ENCODE data around the gene SCGB3A2. TPM values are rescaled to one million over a fixed set of nuclear protein-coding genes. Genes with fewer than 3 reads are reported as not detected.
A peak's percentile ranks its signal among the peaks of the same experiment; 100 is the strongest.

The SCGB3A2 gene
- total RNA-seq, 1 experiment from 2014 or later, result not detected

GRCh38 chr5:147901599-147902039 lies 23.1 kb downstream of the SCGB3A2 start:
- no peak for DNase-seq (ENCODE audit: extremely low read depth, low read depth)

- DNase-seq (ENCODE audit: extremely low read depth, low read depth), result no peak
Observed at GRCh38 chr5:147902609-147903115, 24.2 kb downstream of the SCGB3A2 start.

- no peak for DNase-seq (ENCODE audit: extremely low read depth, low read depth)
Observed at GRCh38 chr5:147904110-147904509, 25.6 kb downstream of the SCGB3A2 start.

DNA sequence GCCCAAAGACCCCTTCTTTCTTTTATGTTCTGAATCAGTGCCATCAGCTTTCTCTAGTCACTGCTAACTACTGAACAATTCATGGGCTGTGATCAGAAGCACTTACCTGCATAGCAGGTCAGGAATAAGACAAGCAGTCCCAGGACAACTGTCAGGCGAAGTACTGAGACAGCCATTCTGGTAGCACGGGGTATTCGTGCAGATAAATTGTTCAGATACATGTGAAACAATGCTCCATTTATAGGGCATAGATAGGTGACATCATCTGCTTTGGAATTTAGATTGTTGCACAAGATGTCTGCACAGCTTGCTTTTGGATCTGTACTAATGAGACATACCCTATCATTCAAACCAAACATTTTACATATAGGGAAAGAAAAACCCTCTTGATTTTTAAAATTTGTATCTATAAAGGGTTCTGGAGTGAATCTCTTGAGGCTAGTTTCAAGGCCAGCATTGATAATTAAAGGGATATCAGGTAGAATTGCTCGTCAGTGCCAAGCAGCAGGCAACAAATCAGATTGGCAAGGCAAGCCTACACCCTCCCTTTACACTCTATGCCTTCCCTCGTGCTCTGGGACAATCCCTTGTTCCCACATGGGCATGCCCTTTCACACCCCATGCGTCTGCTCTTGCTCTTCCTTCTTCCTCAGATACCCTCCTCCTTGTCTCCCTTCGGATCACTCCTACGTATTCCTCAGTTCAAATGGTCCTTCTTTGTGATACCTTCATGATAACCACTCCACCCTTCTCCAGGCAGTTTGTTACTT lies 28.0 kb downstream of the SCGB3A2 start, which contains the start of gene C5orf46:
Gene C5orf46, minus strand, starts transcription at position 213 of the 770 bp plus-strand sequence. Its CDS starts 37 bp downstream, at position 176.
- DNase-seq (ENCODE audit: extremely low read depth, low read depth), result peak; percentile 24

DNA sequence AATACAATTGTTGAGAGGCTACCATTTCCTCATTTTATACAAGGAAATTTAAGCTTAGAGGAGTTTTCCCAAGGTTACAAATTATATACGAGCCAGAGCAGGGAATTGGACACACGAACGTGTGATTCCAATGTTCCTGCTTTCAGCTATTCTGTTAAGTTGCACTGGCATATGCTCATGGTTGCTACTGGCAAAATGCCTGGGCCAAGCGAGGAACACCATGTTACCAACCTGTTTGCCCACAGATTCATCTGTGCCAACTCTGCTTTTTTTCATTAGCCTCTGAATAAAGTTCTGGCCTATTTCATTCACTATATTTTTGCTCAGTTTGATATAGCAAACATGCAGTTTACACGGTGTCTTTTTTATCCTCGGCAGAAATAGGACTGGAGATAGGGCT lies 32.9 kb downstream of the SCGB3A2 start:
- no peak for DNase-seq (ENCODE audit: extremely low read depth, low read depth)

DNA sequence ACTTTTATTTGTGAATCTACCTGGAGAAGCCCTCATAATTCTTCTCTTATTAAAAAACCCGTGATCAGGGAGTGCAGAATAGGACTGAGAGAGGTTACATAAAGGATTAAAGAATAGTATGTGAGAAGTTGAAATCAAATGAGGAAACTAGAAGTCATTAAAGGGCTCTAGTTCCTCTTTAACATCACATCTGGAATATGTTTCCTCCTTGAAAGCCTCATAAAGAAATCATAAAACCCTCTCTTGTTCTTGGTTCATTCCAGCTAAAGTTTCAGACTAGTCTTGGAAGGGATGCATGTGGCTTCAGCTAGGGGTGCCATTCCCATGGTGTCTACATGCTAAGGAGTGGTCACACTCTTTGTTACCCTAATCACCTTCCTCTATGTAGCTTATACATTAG lies 33.5 kb downstream of the SCGB3A2 start:
- no peak for DNase-seq (ENCODE audit: extremely low read depth, low read depth)

DNA sequence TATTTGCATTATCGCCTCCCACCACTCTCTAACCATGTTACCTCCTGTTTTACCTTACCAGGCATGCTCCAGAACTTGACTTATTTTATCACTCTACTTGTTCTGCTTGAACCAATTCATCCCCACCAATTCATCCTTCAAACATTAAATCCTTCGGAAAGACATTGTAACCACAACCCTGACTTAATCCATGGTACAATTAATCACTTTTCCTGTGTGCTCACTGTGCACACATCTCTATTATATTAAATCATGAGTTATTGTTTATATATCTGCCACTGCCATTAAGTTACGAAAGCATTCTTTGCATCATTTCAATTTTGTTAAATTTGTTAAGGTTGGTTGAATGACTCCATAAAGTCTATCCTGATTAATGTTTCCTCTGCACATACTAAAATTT lies 35.3 kb downstream of the SCGB3A2 start:
- DNase-seq (ENCODE audit: extremely low read depth, low read depth), result no peak

- DNase-seq (ENCODE audit: extremely low read depth, low read depth), result no peak
Observed at GRCh38 chr5:147918101-147918685, 39.7 kb downstream of the SCGB3A2 start.

DNA sequence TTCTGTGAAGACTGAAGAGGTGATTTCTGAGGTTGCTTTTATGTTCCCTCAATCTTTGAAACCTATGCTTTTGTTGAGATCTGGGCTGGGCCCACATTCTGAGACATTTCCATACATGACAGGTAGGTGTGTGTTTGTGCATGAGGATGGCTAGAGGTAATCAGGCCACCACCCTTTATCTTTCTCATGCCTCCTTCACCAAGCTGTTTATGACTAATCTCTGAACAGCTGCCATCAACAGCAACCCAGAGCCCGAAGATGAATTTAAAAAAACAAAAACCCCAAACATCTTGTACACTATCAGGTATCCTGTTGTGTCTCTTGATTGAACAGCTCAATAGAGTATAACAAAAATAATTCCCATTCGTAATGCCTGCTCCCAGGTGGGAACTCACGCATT lies 40.4 kb downstream of the SCGB3A2 start:
- no peak for DNase-seq (ENCODE audit: extremely low read depth, low read depth)

- DNase-seq (ENCODE audit: extremely low read depth, low read depth), result no peak
Observed at GRCh38 chr5:147920420-147921030, 42.0 kb downstream of the SCGB3A2 start.

DNA sequence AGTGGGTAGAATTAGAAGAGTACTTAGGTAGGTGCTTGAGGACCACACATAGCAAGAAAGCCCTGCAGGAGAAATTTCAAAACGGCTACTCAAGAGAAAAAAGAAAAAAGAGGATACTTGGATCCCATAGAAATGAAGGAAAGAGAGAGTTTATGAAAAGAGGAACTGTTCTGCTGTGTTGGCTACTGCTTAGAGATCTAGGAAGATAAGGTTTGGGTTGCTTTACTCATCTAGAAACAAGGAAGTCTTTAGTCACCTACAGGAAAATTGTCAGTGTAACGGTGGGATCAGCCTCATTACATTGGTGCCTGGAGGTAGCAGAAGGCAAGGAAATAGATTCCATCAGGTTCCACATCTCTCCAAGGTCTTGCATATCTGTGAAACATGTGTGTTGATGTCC lies 42.6 kb downstream of the SCGB3A2 start:
- DNase-seq (ENCODE audit: extremely low read depth, low read depth), result no peak

GRCh38 chr5:147925020-147925419 lies 46.5 kb downstream of the SCGB3A2 start:
- no peak for DNase-seq (ENCODE audit: extremely low read depth, low read depth)

GRCh38 chr5:147927901-147928300 lies 49.4 kb downstream of the SCGB3A2 start:
- DNase-seq (ENCODE audit: extremely low read depth, low read depth), result no peak

- no peak for DNase-seq (ENCODE audit: extremely low read depth, low read depth)
Observed at GRCh38 chr5:147930769-147931168, 52.3 kb downstream of the SCGB3A2 start.

Other genes with a start within 250 kb of the SCGB3A2 start
- 0.69 and 0.79 TPM in 2 replicates for gene JAKMIP2, start 96.0 kb upstream of the SCGB3A2 start, total RNA-seq (2014; rRNA removed; shearing (Covaris generic))
- gene SPINK1, start 47.0 kb upstream of the SCGB3A2 start, total RNA-seq (2014; rRNA removed; shearing (Covaris generic)), result not detected in 2 replicates
- gene C5orf46, start 27.8 kb downstream of the SCGB3A2 start, total RNA-seq (2014; rRNA removed; shearing (Covaris generic)), result not detected in 2 replicates
- gene SPINK5, start 185.3 kb downstream of the SCGB3A2 start, total RNA-seq (2014; rRNA removed; shearing (Covaris generic)), result not detected in 2 replicates

Data from NCI-H460 (cell line).